Astrocyte (in vitro differentiated cells and primary cell): ENCODE results near the gene NPM3.

Experiments
- EZH2 ChIP-seq: IDR thresholded peaks from 2 replicates; pipeline ENCODE4 v1.6.1; 2012; ENCODE audit warnings: mild to moderate bottlenecking, low read length, inconsistent platforms; ENCODE audit not compliant: insufficient read depth
- TF ChIP-seq, protein P1 (sequence below): IDR thresholded peaks from 2 replicates; pipeline ENCODE4 v1.5.1; 2011; ENCODE audit warnings: low read depth, mild to moderate bottlenecking, inconsistent platforms, low read length, moderate library complexity; ENCODE audit not compliant: insufficient read depth

- TF ChIP-seq, protein P1, sequence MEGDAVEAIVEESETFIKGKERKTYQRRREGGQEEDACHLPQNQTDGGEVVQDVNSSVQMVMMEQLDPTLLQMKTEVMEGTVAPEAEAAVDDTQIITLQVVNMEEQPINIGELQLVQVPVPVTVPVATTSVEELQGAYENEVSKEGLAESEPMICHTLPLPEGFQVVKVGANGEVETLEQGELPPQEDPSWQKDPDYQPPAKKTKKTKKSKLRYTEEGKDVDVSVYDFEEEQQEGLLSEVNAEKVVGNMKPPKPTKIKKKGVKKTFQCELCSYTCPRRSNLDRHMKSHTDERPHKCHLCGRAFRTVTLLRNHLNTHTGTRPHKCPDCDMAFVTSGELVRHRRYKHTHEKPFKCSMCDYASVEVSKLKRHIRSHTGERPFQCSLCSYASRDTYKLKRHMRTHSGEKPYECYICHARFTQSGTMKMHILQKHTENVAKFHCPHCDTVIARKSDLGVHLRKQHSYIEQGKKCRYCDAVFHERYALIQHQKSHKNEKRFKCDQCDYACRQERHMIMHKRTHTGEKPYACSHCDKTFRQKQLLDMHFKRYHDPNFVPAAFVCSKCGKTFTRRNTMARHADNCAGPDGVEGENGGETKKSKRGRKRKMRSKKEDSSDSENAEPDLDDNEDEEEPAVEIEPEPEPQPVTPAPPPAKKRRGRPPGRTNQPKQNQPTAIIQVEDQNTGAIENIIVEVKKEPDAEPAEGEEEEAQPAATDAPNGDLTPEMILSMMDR = no peak
- no peak for TF ChIP-seq EZH2
These were observed 1.6 kb downstream of the NPM3 start for GRCh38 chr10:101781655-101781983.
